HepG2 (cell line): ENCODE measurements around the gene FUT8. TPM values are rescaled to one million over a fixed set of nuclear protein-coding genes. Genes with fewer than 3 reads are reported as not detected.

Experiments
- ATAC-seq: fragments of 200-7000 bp; cut with Tn5 transposase; 3 replicates; pipeline ENCODE4 v1.9.1; 2020; ENCODE audit warnings: mild to moderate bottlenecking, moderate library complexity
- BruUV-seq: library from RNA; stranded (reverse); fragments of 400-500 nt; replicated peaks from 2 replicates; lab custom pipeline; 2021; lab: Mats Ljungman, UMichigan
- CTCF ChIA-PET: fragments of 300-600 bp; formaldehyde crosslinking; extraction: SDS; loops from one replicate; lab custom pipeline; 2021; ENCODE audit warnings: low total read pairs, inconsistent platforms, low intra/inter-chr PET ratio; lab: Yijun Ruan, JAX
- POLR2A ChIA-PET: fragments of 350-600 bp; sonication (Branson Sonifier 250); formaldehyde crosslinking; loops from one replicate; lab custom pipeline; 2020; ENCODE audit warnings: antibody characterized with exemption, inconsistent platforms; lab: Yijun Ruan, JAX
- DNase-seq: peaks from one replicate; pipeline ENCODE4 v3.0.0-alpha.2; 2015; ENCODE audit warnings: low spot score
- FAIRE-seq: peaks from 3 replicates; lab custom pipeline; 2011; peaks lifted over from hg19 to GRCh38; lab: Jason Lieb, UNC
- H2AFZ ChIP-seq: one replicate; pipeline ENCODE4 v1.6.1; 2011; ENCODE audit warnings: low read length, inconsistent platforms
- H3K27ac ChIP-seq: fragments of 300-600 bp; 3 replicates; pipeline ENCODE4 v1.8.0; 2011; ENCODE audit warnings: mixed run types, mild to moderate bottlenecking, mixed read lengths, low read length, inconsistent platforms; ENCODE audit not compliant: insufficient read depth; ENCODE audit errors: extremely low read length
- H3K27me3 ChIP-seq, 2 experiments: fragments of 200-600 bp in 1 of 2; 2 replicates in 1 of 2; 3 replicates in 1 of 2; pipeline versions ENCODE4 v1.6.0 to v1.8.0; 2011; ENCODE audit warnings: low read length in 2 of 2, mild to moderate bottlenecking in 2 of 2, moderate library complexity in 2 of 2, inconsistent platforms in 1 of 2; ENCODE audit not compliant: insufficient read depth in 2 of 2, control insufficient read depth in 1 of 2
- H3K36me3 ChIP-seq, 2 experiments: fragments of 200-600 bp in 1 of 2; replicated peaks in 1 of 2; 2 replicates in 1 of 2; 3 replicates in 1 of 2; pipeline versions ENCODE4 v1.5.1 to v1.8.0; 2011; ENCODE audit warnings: low read length in 2 of 2, inconsistent platforms in 1 of 2; ENCODE audit not compliant: insufficient read depth in 2 of 2, control insufficient read depth in 1 of 2
- H3K4me1 ChIP-seq: 2 replicates; pipeline ENCODE4 v1.5.1; 2012; ENCODE audit warnings: low read length, inconsistent platforms; ENCODE audit not compliant: insufficient read depth
- H3K4me2 ChIP-seq: 2 replicates; pipeline ENCODE4 v1.6.0; 2011; ENCODE audit warnings: low read depth, low read length, inconsistent platforms
- H3K4me3 ChIP-seq, 3 experiments: fragments of 200-600 bp in 1 of 3; sonication (generic), shearing (Covaris generic) in 1 of 3; replicated peaks in 1 of 3; 2 replicates each; pipeline ENCODE4 v1.5.1; 2011 to 2016; ENCODE audit warnings: low read length in 3 of 3, inconsistent platforms in 2 of 3, low read depth in 2 of 3, mild to moderate bottlenecking in 2 of 3, control low read depth in 1 of 3, mixed read lengths in 1 of 3; ENCODE audit not compliant: insufficient read depth in 1 of 3
- H3K79me2 ChIP-seq: one replicate; pipeline ENCODE4 v1.6.1; 2011; ENCODE audit warnings: low read length, inconsistent platforms; ENCODE audit not compliant: insufficient read depth
- H3K9ac ChIP-seq: 2 replicates; pipeline ENCODE4 v1.6.0; 2011; ENCODE audit warnings: mild to moderate bottlenecking, low read depth, low read length, inconsistent platforms; ENCODE audit not compliant: insufficient read depth
- H3K9me3 ChIP-seq: 2 replicates; pipeline ENCODE4 v1.5.1; 2012; ENCODE audit warnings: mild to moderate bottlenecking, low read length
- H4K20me1 ChIP-seq: 2 replicates; pipeline ENCODE4 v1.6.0; 2011; ENCODE audit warnings: inconsistent platforms, mild to moderate bottlenecking, low read length, moderate library complexity; ENCODE audit not compliant: insufficient read depth
- ADNP ChIP-seq: sonication (generic); formaldehyde crosslinking; IDR thresholded peaks from 2 replicates; pipeline ENCODE4 v1.4.0; 2020; ENCODE audit warnings: missing genetic modification reagents
- AHR ChIP-seq: IDR thresholded peaks from 2 replicates; pipeline ENCODE4 v1.6.1; 2018; ENCODE audit warnings: missing genetic modification reagents, missing compliant biosample characterization
- BRD4 ChIP-seq: sonication (generic); formaldehyde crosslinking; IDR thresholded peaks from 2 replicates; pipeline ENCODE4 v1.4.0; 2020; ENCODE audit warnings: missing genetic modification reagents
- CBX5 ChIP-seq: sonication (generic); formaldehyde crosslinking; IDR thresholded peaks from 2 replicates; pipeline ENCODE4 v1.4.0; 2020; ENCODE audit warnings: missing genetic modification reagents, borderline replicate concordance
- EHMT2 ChIP-seq: fragments of 200-600 bp; sonication (generic); IDR thresholded peaks from 2 replicates; pipeline ENCODE4 v1.7.0; 2017; ENCODE audit warnings: antibody characterized with exemption, low read depth, low read length, borderline replicate concordance
- KLF9 ChIP-seq: IDR thresholded peaks from 2 replicates; pipeline ENCODE4 v1.6.1; 2016; ENCODE audit warnings: low read depth
- MEF2D ChIP-seq: sonication (generic); formaldehyde crosslinking; IDR thresholded peaks from 2 replicates; pipeline ENCODE4 v1.5.1; 2020; ENCODE audit warnings: mild to moderate bottlenecking, missing genetic modification reagents
- SNAPC4 ChIP-seq: sonication (generic); formaldehyde crosslinking; IDR thresholded peaks from 2 replicates; pipeline ENCODE4 v1.4.0; 2020; ENCODE audit warnings: mild to moderate bottlenecking, missing genetic modification reagents
- TAF1 ChIP-seq: sonication (generic); formaldehyde crosslinking; IDR thresholded peaks from 2 replicates; pipeline ENCODE4 v1.4.0; 2020; ENCODE audit warnings: missing genetic modification reagents
- ZBTB2 ChIP-seq: sonication (generic); formaldehyde crosslinking; IDR thresholded peaks from 2 replicates; pipeline ENCODE4 v1.8.0; 2022; ENCODE audit warnings: low read depth, missing genetic modification reagents
- ZNF205 ChIP-seq: IDR thresholded peaks from 2 replicates; pipeline ENCODE4 v1.6.1; 2018; ENCODE audit warnings: missing biosample characterization, missing genetic modification reagents
- ZNF562 ChIP-seq: sonication (generic); formaldehyde crosslinking; IDR thresholded peaks from 2 replicates; pipeline ENCODE4 v1.8.0; 2022; ENCODE audit warnings: missing genetic modification reagents, borderline replicate concordance
- WGBS: methylation state at CpG from one replicate; pipeline ENCODE4 v1.1.6; 2017; ENCODE audit warnings: low lambda C conversion rate; 5-methylcytosine and 5-hydroxymethylcytosine counted together
- in situ Hi-C: cut with HindIII; loops from 2 replicates; pipeline ENCODE4 v1.10.0; 2017; ENCODE audit warnings: low pct_unique_long_range_greater_than_20kb; ENCODE audit not compliant: extremely low pct_ligation_motif_present
- intact Hi-C: fragments of 100-400 bp; cut with micrococcal nuclease; formaldehyde crosslinking; loops from one replicate; pipeline ENCODE4 v1.10.0; 2022; ENCODE audit not compliant: unreplicated experiment
- polyA plus RNA-seq, 8 experiments: library from polyadenylated mRNA; depleted of rRNA in 3 of 8; stranded (reverse) in 7 of 8; unstranded in 1 of 8; fragments of >200 nt; fragmentation: Illumina TruSeq in 4 of 8; extraction: Trizol in 4 of 8; gene quantifications; 2 replicates each; pipeline versions ENCODE4 v1.2.1 to v1.2.3, GENCODE V29; 2011 to 2016; ENCODE audit warnings: low read depth in 4 of 8, missing spikeins in 1 of 8, mixed read lengths in 1 of 8; ENCODE audit not compliant: insufficient read depth in 1 of 8
- total RNA-seq, 5 experiments: library from RNA; depleted of rRNA; stranded (reverse); fragments of >200 nt; fragmentation: Illumina TruSeq; extraction: Trizol; gene quantifications; 2 replicates each; pipeline ENCODE4 v1.2.3, GENCODE V29; 2016; ENCODE audit warnings: low read depth in 1 of 5

Gene FUT8
- total and polyA plus RNA-seq, 2 of the 13 experiments (the other 11 are each of a cell fraction or from before 2014, with no cell fraction given): 9.3 to 17.5 TPM

GRCh38 chr14:65774041-65774440 is 361.5 kb downstream of the FUT8 start:
- in situ Hi-C loops (no loop called here), intact Hi-C loops (no loop called here)
- H3K9me3 ChIP-seq: no peaks in the 10 kb centered on the region
- no peaks in the 10 kb centered on the region for H4K20me1 ChIP-seq
- FAIRE-seq (no peak), DNase-seq (no peak), ATAC-seq (no peak)
- H3K4me2 ChIP-seq: no peak overlapping the region
- WGBS: 85% methylated on average over 1 of the region's 1 CpG
- no TSS peak for BruUV-seq
- TF ChIP-seq TAF1 (CRISPR knock-in tag) (no peak), EHMT2 (no peak), AHR (no peak), MEF2D (CRISPR knock-in tag) (no peak), ZNF205 (CRISPR knock-in tag) (no peak)
- H3K4me3 ChIP-seq: no peak overlapping the region
- no peak overlapping the region for H3K27ac ChIP-seq
- no peak overlapping the region for H2AFZ ChIP-seq
- H3K27me3 ChIP-seq: peaks cover 0 to 2% of the 10 kb centered on the region in 2 experiments; a peak in 1 of 5 replicates
- CTCF ChIA-PET: no interaction called here
- no peaks in the 10 kb centered on the region for H3K4me1 ChIP-seq
- no peaks in the 10 kb centered on the region for H3K36me3 ChIP-seq
- no peak overlapping the region for H3K9ac ChIP-seq
- no peaks in the 10 kb centered on the region for H3K79me2 ChIP-seq
- POLR2A ChIA-PET: no interaction called here

- 18% methylated on average over 4 of the region's 4 CpGs for WGBS
- TF ChIP-seq ADNP (no peak), ZNF562 (no peak), BRD4 (CRISPR knock-in tag) (no peak), SNAPC4 (CRISPR knock-in tag) (no peak), KLF9 (CRISPR knock-in tag) (no peak), ZBTB2 (CRISPR knock-in tag) (no peak), CBX5 (CRISPR knock-in tag) (no peak)
Observed at GRCh38 chr14:65776193-65776852, 363.8 kb downstream of the FUT8 start.

More at GRCh38 chr14:65776193-65776852, 363.8 kb downstream of the FUT8 start:
- Histone ChIP-seq H3K4me3 (no peak overlapping the region), H3K9ac (no peak overlapping the region), H3K27ac (no peak overlapping the region), H2AFZ (no peak overlapping the region), H3K27me3 (no peaks in the 10 kb centered on the region), H3K79me2 (no peaks in the 10 kb centered on the region), H3K36me3 (no peaks in the 10 kb centered on the region), H4K20me1 (no peaks in the 10 kb centered on the region), H3K4me1 (no peaks in the 10 kb centered on the region), H3K4me2 (no peak overlapping the region), H3K9me3 (no peaks in the 10 kb centered on the region)
- intact Hi-C loops: no loop called here
- ATAC-seq (no peak), FAIRE-seq (no peak), DNase-seq (no peak)
- in situ Hi-C loops: no loop called here
- CTCF ChIA-PET: no interaction called here
- no TSS peak for BruUV-seq
- POLR2A ChIA-PET: no interaction called here
